B cell (primary cell): ENCODE data around the gene IL17REL. TPM values are rescaled to one million over a fixed set of nuclear protein-coding genes. Genes with fewer than 3 reads are reported as not detected.

ENCODE experiments used
- ATAC-seq: fragments of 200-7000 bp; cut with Tn5 transposase; one replicate; pipeline ENCODE4 v1.10.0; 2021; ENCODE audit warnings: low read depth, mild to moderate bottlenecking, moderate number of reproducible peaks, moderate library complexity
- CTCF ChIA-PET: fragments of 350-600 bp; sonication (Branson Sonifier 250); formaldehyde crosslinking; loops from one replicate; lab custom pipeline; 2021; ENCODE audit warnings: antibody characterized with exemption, inconsistent platforms; lab: Charles Lee
- POLR2A ChIA-PET: fragments of 350-600 bp; sonication (Branson Sonifier 250); formaldehyde crosslinking; loops from one replicate; lab custom pipeline; 2021; ENCODE audit warnings: antibody characterized with exemption; lab: Charles Lee
- DNase-seq: peaks from one replicate; pipeline ENCODE4 v3.0.0; 2013
- H2AFZ ChIP-seq: 2 replicates; pipeline ENCODE4 v1.6.1; 2012; ENCODE audit warnings: mild to moderate bottlenecking, low read depth, low read length; ENCODE audit not compliant: insufficient read depth, poor library complexity, severe bottlenecking
- H3K27ac ChIP-seq, 2 donors: 1 replicate in 1 of 2; 2 replicates in 1 of 2; pipeline ENCODE4 v1.5.1; 2012 to 2013; ENCODE audit warnings: low read length in 2 of 2, mild to moderate bottlenecking in 2 of 2, moderate library complexity in 1 of 2
- H3K27me3 ChIP-seq, 4 experiments: fragments of 200-600 bp in 1 of 4; sonication (generic) in 1 of 4; replicated peaks in 1 of 4; 1 replicate in 2 of 4; 2 replicates in 2 of 4; pipeline versions ENCODE4 v1.6.1 to v1.7.0; 2013 to 2016; ENCODE audit warnings: low read length in 3 of 4, mild to moderate bottlenecking in 2 of 4, mixed read lengths in 1 of 4, moderate library complexity in 1 of 4; ENCODE audit not compliant: insufficient read depth in 4 of 4, control insufficient read depth in 3 of 4; ENCODE audit errors: control extremely low read depth in 1 of 4
- H3K36me3 ChIP-seq, 2 experiments: replicated peaks in 1 of 2; 1 replicate in 1 of 2; 2 replicates in 1 of 2; pipeline versions ENCODE4 v1.6.1 to v1.7.1; 2013; ENCODE audit warnings: low read length in 1 of 2; ENCODE audit not compliant: insufficient read depth in 2 of 2, control insufficient read depth in 1 of 2; ENCODE audit errors: control extremely low read depth in 1 of 2, extremely low read depth in 1 of 2
- H3K4me1 ChIP-seq, 2 donors: fragments of 200-600 bp in 1 of 2; sonication (generic) in 1 of 2; 1 replicate in 1 of 2; 2 replicates in 1 of 2; pipeline versions ENCODE4 v1.5.1 to v1.6.1; 2013 to 2017; ENCODE audit warnings: low read length in 2 of 2; ENCODE audit not compliant: control insufficient read depth in 2 of 2, insufficient read depth in 2 of 2
- H3K4me2 ChIP-seq: replicated peaks from 2 replicates; pipeline ENCODE3; 2012; ENCODE audit warnings: mild to moderate bottlenecking, low read depth, low read length; ENCODE audit not compliant: poor library complexity, severe bottlenecking
- H3K4me3 ChIP-seq, 5 experiments: fragments of 200-600 bp in 1 of 5; sonication (generic) in 1 of 5; 1 replicate in 3 of 5; 2 replicates in 2 of 5; pipeline versions ENCODE4 v1.5.1 to v1.7.0; 2011 to 2016; ENCODE audit warnings: low read length in 4 of 5, mild to moderate bottlenecking in 4 of 5, low read depth in 2 of 5, control low read depth in 1 of 5, moderate library complexity in 1 of 5; ENCODE audit not compliant: insufficient read depth in 1 of 5; ENCODE audit errors: control extremely low read depth in 1 of 5, extremely low read depth in 1 of 5
- H3K79me2 ChIP-seq: fragments of 200-600 bp; sonication (generic); one replicate; pipeline ENCODE4 v1.6.0; 2016; ENCODE audit warnings: low read length; ENCODE audit not compliant: control insufficient read depth, insufficient read depth
- H3K9ac ChIP-seq: fragments of 200-600 bp; sonication (generic); 2 replicates; pipeline ENCODE4 v1.6.1; 2017; ENCODE audit warnings: mild to moderate bottlenecking, low read length, moderate library complexity
- H3K9me3 ChIP-seq, 3 donors: one replicate each; pipeline versions ENCODE4 v1.6.1 to v1.7.1; 2013; ENCODE audit warnings: low read length in 2 of 3; ENCODE audit not compliant: control insufficient read depth in 2 of 3, insufficient read depth in 1 of 3; ENCODE audit errors: control extremely low read depth in 1 of 3
- H4K20me1 ChIP-seq: 2 replicates; pipeline ENCODE4 v1.6.0; 2012; ENCODE audit warnings: mild to moderate bottlenecking, low read length; ENCODE audit not compliant: insufficient read depth, control insufficient read depth, poor library complexity, severe bottlenecking
- H3K27ac Mint-ChIP-seq: one replicate; pipeline ENCODE4 v1.8.0; 2021; ENCODE audit warnings: mixed read lengths
- H3K27me3 Mint-ChIP-seq: one replicate; pipeline ENCODE4 v1.8.0; 2021; ENCODE audit warnings: mixed read lengths
- H3K4me1 Mint-ChIP-seq: one replicate; pipeline ENCODE4 v1.8.0; 2021; ENCODE audit warnings: mixed read lengths
- H3K4me3 Mint-ChIP-seq: one replicate; pipeline ENCODE4 v1.8.0; 2021; ENCODE audit warnings: mixed read lengths
- H3K9me3 Mint-ChIP-seq: one replicate; pipeline ENCODE4 v1.8.0; 2022; ENCODE audit warnings: mixed read lengths; ENCODE audit not compliant: insufficient read depth
- EZH2 ChIP-seq: IDR thresholded peaks from 2 replicates; pipeline ENCODE4 v1.6.1; 2012; ENCODE audit warnings: borderline replicate concordance, low read depth, mild to moderate bottlenecking, moderate library complexity, low read length; ENCODE audit not compliant: insufficient read depth, poor library complexity, severe bottlenecking
- WGBS: methylation state at CpG from one replicate; pipeline ENCODE4 v1.1.5; 2013; ENCODE audit warnings: missing lambda C conversion rate; ENCODE audit not compliant: insufficient coverage; 5-methylcytosine and 5-hydroxymethylcytosine counted together
- intact Hi-C: fragments of 100-400 bp; cut with micrococcal nuclease; formaldehyde crosslinking; loops from one replicate; pipeline ENCODE4 v1.10.0; 2022
- polyA plus RNA-seq: library from polyadenylated mRNA; depleted of rRNA; stranded (reverse); fragments of >200 nt; gene quantifications from 2 replicates; pipeline ENCODE4 v1.2.3, GENCODE V29; 2012
- total RNA-seq, 2 donors: library from RNA; stranded (reverse); fragments of 120-200 nt in 1 of 2; gene quantifications; 1 replicate in 1 of 2; 2 replicates in 1 of 2; pipeline versions ENCODE4 v1.2.3 to v1.2.4, GENCODE V29; 2013 to 2022
- TF ChIP-seq, protein P1 (sequence below): fragments of 200-600 bp; IDR thresholded peaks from one replicate; pipeline ENCODE4 v1.8.0; 2022; ENCODE audit warnings: antibody characterized with exemption, mild to moderate bottlenecking

The IL17REL gene
- total and polyA plus RNA-seq, 2 donors (not counting 1 experiment from before 2014, with no cell fraction given), result 0.09 to 0.10 TPM

DNA sequence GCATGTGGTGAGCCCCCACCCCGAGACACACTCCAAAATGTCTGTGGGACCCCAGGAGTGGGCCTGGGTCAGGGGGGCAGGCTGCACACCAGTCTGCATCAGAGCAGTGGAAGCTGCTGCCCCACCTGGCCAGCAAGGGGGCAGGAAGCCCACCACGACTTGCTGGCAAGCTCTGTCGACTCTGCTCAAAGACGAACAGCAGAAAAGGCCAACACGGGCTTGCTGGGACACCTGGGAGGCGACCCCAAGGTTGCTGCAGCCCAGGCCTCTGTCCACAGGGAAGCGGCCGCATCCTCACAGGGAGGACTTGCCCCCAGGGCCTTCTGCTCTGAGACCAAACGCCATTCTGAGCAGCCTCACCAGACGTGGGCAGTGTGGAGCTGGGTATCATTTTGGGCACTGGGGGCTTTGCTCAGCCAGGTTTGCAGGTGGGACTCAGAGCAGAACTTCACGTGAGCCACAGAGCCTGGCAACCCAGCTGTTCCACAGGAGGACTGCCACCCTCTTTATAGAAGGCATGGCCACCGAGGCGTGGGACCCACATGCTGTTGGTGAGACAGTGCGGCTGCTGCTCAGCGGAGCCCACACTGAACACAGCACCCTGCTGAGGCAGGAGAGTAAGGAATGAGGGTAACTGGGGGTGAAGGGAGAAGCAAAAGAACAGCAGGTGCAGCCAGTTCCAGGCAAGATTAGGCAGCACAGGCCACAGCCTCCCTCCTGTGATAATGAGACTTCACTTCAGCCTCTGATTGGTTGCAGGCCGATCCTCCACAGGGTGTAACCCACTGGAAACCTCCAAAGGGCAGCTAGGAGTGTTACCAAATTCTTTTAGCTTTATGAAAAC, 11.0 kb downstream of the IL17REL start:
- Histone ChIP-seq H3K4me3 (no peak overlapping the region), H3K79me2 (no peaks in the 10 kb centered on the region), H3K27me3 (peaks cover 0 to 20% (median 6%) of the 10 kb centered on the region in 4 experiments), H3K4me2 (peak overlapping the region; percentile 30), H2AFZ (no peak overlapping the region), H3K9me3 (peaks cover 0 to 3% (median 0%) of the 10 kb centered on the region in 3 donors), H3K4me1 (peaks cover 8 to 11% of the 10 kb centered on the region in 2 donors), H4K20me1 (no peaks in the 10 kb centered on the region), H3K27ac (no peak overlapping the region), H3K36me3 (no peaks in the 10 kb centered on the region), H3K9ac (no peak overlapping the region)
- DNase-seq (peak; percentile 43), ATAC-seq (peak; percentile 13)
- intact Hi-C loops, result no loop called here
- TF ChIP-seq, protein P1, sequence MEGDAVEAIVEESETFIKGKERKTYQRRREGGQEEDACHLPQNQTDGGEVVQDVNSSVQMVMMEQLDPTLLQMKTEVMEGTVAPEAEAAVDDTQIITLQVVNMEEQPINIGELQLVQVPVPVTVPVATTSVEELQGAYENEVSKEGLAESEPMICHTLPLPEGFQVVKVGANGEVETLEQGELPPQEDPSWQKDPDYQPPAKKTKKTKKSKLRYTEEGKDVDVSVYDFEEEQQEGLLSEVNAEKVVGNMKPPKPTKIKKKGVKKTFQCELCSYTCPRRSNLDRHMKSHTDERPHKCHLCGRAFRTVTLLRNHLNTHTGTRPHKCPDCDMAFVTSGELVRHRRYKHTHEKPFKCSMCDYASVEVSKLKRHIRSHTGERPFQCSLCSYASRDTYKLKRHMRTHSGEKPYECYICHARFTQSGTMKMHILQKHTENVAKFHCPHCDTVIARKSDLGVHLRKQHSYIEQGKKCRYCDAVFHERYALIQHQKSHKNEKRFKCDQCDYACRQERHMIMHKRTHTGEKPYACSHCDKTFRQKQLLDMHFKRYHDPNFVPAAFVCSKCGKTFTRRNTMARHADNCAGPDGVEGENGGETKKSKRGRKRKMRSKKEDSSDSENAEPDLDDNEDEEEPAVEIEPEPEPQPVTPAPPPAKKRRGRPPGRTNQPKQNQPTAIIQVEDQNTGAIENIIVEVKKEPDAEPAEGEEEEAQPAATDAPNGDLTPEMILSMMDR, result no peak
- TF ChIP-seq EZH2, result no peak
- no peak overlapping the region for H3K27ac Mint-ChIP-seq
- H3K4me1 Mint-ChIP-seq, result peaks cover 20% of the 10 kb centered on the region
- no peak overlapping the region for H3K4me3 Mint-ChIP-seq
- 76% methylated on average over 16 of the region's 16 CpGs for WGBS
- ChIA-PET POLR2A (interaction anchor here (0.7 kb wide), 2 partner anchors 12 to 17 kb away, joined by 3 to 7 read pairs; no protein-coding TSS in a partner anchor), CTCF (interaction anchor here (1.0 kb wide), 1 partner anchor 29 kb away, joined by 4 read pairs; no protein-coding TSS in a partner anchor)
- peaks cover 24% of the 10 kb centered on the region for H3K27me3 Mint-ChIP-seq
- H3K9me3 Mint-ChIP-seq, result no peaks in the 10 kb centered on the region
